Measurements from ENCODE around the gene CNTNAP5.

CNTNAP5 gene

GRCh38 chr2:124589971-124590370 lies 564.9 kb downstream of the CNTNAP5 start:
- DNase-seq (ENCODE audit: low read depth), result no peak
- H3K4me3 ChIP-seq (ENCODE audit: low read depth, low read length), result no peak overlapping the region
- no peak for TF ChIP-seq CTCF (IDR thresholded peaks at IDR 0.05; ENCODE audit: control insufficient read depth, extremely low read depth, insufficient read depth)

GRCh38 chr2:124602759-124603158 lies 577.7 kb downstream of the CNTNAP5 start:
- no peak for TF ChIP-seq CTCF (IDR thresholded peaks at IDR 0.05; ENCODE audit: control insufficient read depth, extremely low read depth, insufficient read depth)
- H3K4me3 ChIP-seq (ENCODE audit: low read depth, low read length), result no peak overlapping the region
- no peak for DNase-seq (ENCODE audit: low read depth)

- no peak for TF ChIP-seq CTCF (IDR thresholded peaks at IDR 0.05; ENCODE audit: control insufficient read depth, extremely low read depth, insufficient read depth)
- no peak for DNase-seq (ENCODE audit: low read depth)
- no peak overlapping the region for H3K4me3 ChIP-seq (ENCODE audit: low read depth, low read length)
Measured at GRCh38 chr2:124604940-124605339, 579.9 kb downstream of the CNTNAP5 start.

GRCh38 chr2:124607679-124608078 lies 582.6 kb downstream of the CNTNAP5 start:
- TF ChIP-seq CTCF (IDR thresholded peaks at IDR 0.05; ENCODE audit: control insufficient read depth, extremely low read depth, insufficient read depth), result no peak
- no peak for DNase-seq (ENCODE audit: low read depth)
- no peak overlapping the region for H3K4me3 ChIP-seq (ENCODE audit: low read depth, low read length)

- no peak overlapping the region for H3K4me3 ChIP-seq (ENCODE audit: low read depth, low read length)
- DNase-seq (ENCODE audit: low read depth), result no peak
- TF ChIP-seq CTCF (IDR thresholded peaks at IDR 0.05; ENCODE audit: control insufficient read depth, extremely low read depth, insufficient read depth), result no peak
Measured at GRCh38 chr2:124609667-124610066, 584.6 kb downstream of the CNTNAP5 start.

GRCh38 chr2:124610141-124610540 lies 585.1 kb downstream of the CNTNAP5 start:
- no peak overlapping the region for H3K4me3 ChIP-seq (ENCODE audit: low read depth, low read length)
- no peak for TF ChIP-seq CTCF (IDR thresholded peaks at IDR 0.05; ENCODE audit: control insufficient read depth, extremely low read depth, insufficient read depth)
- no peak for DNase-seq (ENCODE audit: low read depth)

- TF ChIP-seq CTCF (IDR thresholded peaks at IDR 0.05; ENCODE audit: control insufficient read depth, extremely low read depth, insufficient read depth), result no peak
- H3K4me3 ChIP-seq (ENCODE audit: low read depth, low read length), result no peak overlapping the region
- DNase-seq (ENCODE audit: low read depth), result no peak
Measured at GRCh38 chr2:124610866-124611265, 585.8 kb downstream of the CNTNAP5 start.
